Left forelimb (tissue), 1 donor: Measurements from ENCODE around the gene ARHGEF7.

Experiments used
- DNase-seq: peaks from one replicate; pipeline ENCODE4 v3.0.0-alpha.2; 2018; ENCODE audit warnings: low spot score

Gene ARHGEF7

GRCh38 chr13:111325146-111325890 is 210.2 kb downstream of the ARHGEF7 start:
- no peak for DNase-seq

- DNase-seq, result no peak
Measured at GRCh38 chr13:111325941-111326620, 211.0 kb downstream of the ARHGEF7 start.

- no peak for DNase-seq
Measured at GRCh38 chr13:111326621-111326965, 211.5 kb downstream of the ARHGEF7 start.

GRCh38 chr13:111326981-111327642 is 212.0 kb downstream of the ARHGEF7 start:
- DNase-seq, result peak; percentile 57

GRCh38 chr13:111327730-111328573 is 212.8 kb downstream of the ARHGEF7 start:
- peak; percentile 34 for DNase-seq

GRCh38 chr13:111328574-111329410 is 213.7 kb downstream of the ARHGEF7 start:
- peak; percentile 48 for DNase-seq

- peak; percentile 26 for DNase-seq
Measured at GRCh38 chr13:111329641-111330040, 214.5 kb downstream of the ARHGEF7 start.

GRCh38 chr13:111330066-111330610 is 215.0 kb downstream of the ARHGEF7 start:
- peak; percentile 28 for DNase-seq

GRCh38 chr13:111335298-111335697 is 220.2 kb downstream of the ARHGEF7 start:
- DNase-seq, result no peak

- DNase-seq, result no peak
Measured at GRCh38 chr13:111336666-111337065, 221.6 kb downstream of the ARHGEF7 start.

GRCh38 chr13:111337206-111337605 is 222.1 kb downstream of the ARHGEF7 start:
- DNase-seq, result no peak

- no peak for DNase-seq
Measured at GRCh38 chr13:111337741-111338140, 222.6 kb downstream of the ARHGEF7 start.

GRCh38 chr13:111338841-111339240 is 223.7 kb downstream of the ARHGEF7 start:
- DNase-seq, result no peak

GRCh38 chr13:111339366-111340143 is 224.4 kb downstream of the ARHGEF7 start:
- DNase-seq, result peak; percentile 47

GRCh38 chr13:111341886-111342285 is 226.8 kb downstream of the ARHGEF7 start:
- DNase-seq, result peak; percentile 34

GRCh38 chr13:111342721-111343120 is 227.6 kb downstream of the ARHGEF7 start:
- peak; percentile 55 for DNase-seq

- no peak for DNase-seq
Measured at GRCh38 chr13:111343186-111343805, 228.2 kb downstream of the ARHGEF7 start.

GRCh38 chr13:111344471-111345191 is 229.5 kb downstream of the ARHGEF7 start:
- DNase-seq, result peak; percentile 64

GRCh38 chr13:111345682-111346081 is 230.6 kb downstream of the ARHGEF7 start:
- peak; percentile 45 for DNase-seq
